Amniotic stem cell (primary cell): ENCODE data around the gene PLEKHG7.

Experiments
- DNase-seq: peaks from one replicate; lab custom pipeline; 2025; lab: John Stamatoyannopoulos, UW

Gene PLEKHG7

DNA sequence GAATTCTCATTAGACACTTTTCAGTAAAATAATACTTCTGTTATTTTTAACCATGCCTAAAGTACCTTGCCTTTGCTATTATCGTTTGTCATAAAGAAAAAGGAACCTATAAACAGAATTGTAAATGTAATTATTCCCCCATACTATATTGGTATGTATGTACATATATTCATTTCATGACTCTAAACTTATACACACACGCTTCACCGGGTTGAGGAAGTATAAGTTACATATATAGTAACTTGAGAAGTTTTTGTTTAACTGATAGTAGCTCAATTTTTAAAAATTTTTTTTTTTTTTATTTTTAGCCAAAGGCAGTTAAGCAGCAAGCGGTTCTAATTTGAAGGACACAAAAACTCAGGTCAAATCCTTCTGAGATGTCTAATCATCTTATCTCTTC, 107.6 kb downstream of the PLEKHG7 start:
- no peak for DNase-seq

DNA sequence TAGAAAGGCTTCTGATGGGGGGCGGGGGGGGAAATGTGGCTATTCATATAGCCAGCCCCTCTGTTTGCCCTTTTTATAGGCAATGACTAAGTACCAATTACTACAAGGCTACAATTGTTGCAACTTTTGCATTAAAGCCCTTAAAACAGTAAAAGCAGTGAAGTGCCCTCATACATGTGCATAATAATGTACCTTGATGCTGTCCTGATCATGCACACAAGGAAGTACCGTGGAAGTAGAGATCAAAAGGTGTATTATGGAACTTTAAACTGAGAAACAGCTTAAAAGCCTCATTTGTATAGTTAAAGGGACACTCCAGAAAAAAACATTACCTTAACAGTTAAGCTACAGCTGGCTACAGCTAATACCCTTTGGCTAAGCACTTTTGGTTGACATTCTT, 111.8 kb downstream of the PLEKHG7 start:
- DNase-seq = no peak

DNA sequence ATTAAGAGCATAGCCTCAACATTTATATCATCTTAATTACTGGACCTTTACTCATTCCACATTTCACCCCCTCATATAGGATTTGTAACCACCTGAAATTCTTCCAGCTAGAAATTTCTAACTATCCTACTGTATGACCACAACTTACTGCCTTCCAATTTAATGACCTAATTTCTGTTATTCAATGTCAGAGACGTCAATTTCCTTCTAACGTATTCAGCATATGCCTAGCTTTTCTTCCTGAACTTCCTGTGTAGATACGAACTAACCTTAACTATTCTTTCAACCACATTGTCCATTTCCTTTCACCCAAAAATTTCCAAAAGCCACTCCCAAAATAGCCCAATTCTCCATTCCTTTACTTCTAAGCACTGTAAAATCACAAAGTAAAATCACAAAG, 118.4 kb downstream of the PLEKHG7 start:
- no peak for DNase-seq
